Endothelial cell (in vitro differentiated cells): ENCODE data around the gene GAREM2. TPM values are rescaled to one million over a fixed set of nuclear protein-coding genes. Genes with fewer than 3 reads are reported as not detected.
A peak's percentile ranks its signal among the peaks of the same experiment; 100 is the strongest.

ENCODE experiments used
- DNase-seq: peaks from one replicate; pipeline ENCODE4 v3.0.0; 2021; ENCODE audit warnings: low spot score
- H3K27ac Mint-ChIP-seq: one replicate; pipeline ENCODE4 v1.8.0; 2021; ENCODE audit warnings: mixed read lengths, inconsistent platforms; ENCODE audit not compliant: unreplicated experiment
- H3K27me3 Mint-ChIP-seq: one replicate; pipeline ENCODE4 v1.8.0; 2021; ENCODE audit warnings: mild to moderate bottlenecking, moderate library complexity, mixed read lengths, inconsistent platforms; ENCODE audit not compliant: unreplicated experiment
- H3K36me3 Mint-ChIP-seq: one replicate; pipeline ENCODE4 v1.8.0; 2021; ENCODE audit warnings: mild to moderate bottlenecking, low read depth, mixed read lengths, inconsistent platforms; ENCODE audit not compliant: unreplicated experiment
- H3K4me1 Mint-ChIP-seq: one replicate; pipeline ENCODE4 v1.8.0; 2021; ENCODE audit warnings: mild to moderate bottlenecking, mixed read lengths, inconsistent platforms; ENCODE audit not compliant: unreplicated experiment
- H3K4me3 Mint-ChIP-seq: one replicate; pipeline ENCODE4 v1.8.0; 2021; ENCODE audit warnings: mild to moderate bottlenecking, mixed read lengths, inconsistent platforms; ENCODE audit not compliant: unreplicated experiment
- H3K9me3 Mint-ChIP-seq: one replicate; pipeline ENCODE4 v1.8.0; 2021; ENCODE audit warnings: mixed read lengths, inconsistent platforms; ENCODE audit not compliant: unreplicated experiment
- total RNA-seq: library from RNA; stranded (reverse); fragmentation: NEBNext Ultra II Directional; extraction: Animal tissue kit (Norgen Biotek cat#: 25700); gene quantifications from one replicate; pipeline ENCODE4 v1.2.1, GENCODE V29; 2021; ENCODE audit not compliant: unreplicated experiment
- TF ChIP-seq, protein P1 (sequence below): fragments of 200-600 bp; sonication (generic); IDR thresholded peaks from one replicate; pipeline ENCODE4 v1.5.0; 2021; ENCODE audit warnings: antibody characterized with exemption; ENCODE audit not compliant: unreplicated experiment

The GAREM2 gene
- total RNA-seq, 1 donor from 2014 or later: 4.6 TPM

DNA sequence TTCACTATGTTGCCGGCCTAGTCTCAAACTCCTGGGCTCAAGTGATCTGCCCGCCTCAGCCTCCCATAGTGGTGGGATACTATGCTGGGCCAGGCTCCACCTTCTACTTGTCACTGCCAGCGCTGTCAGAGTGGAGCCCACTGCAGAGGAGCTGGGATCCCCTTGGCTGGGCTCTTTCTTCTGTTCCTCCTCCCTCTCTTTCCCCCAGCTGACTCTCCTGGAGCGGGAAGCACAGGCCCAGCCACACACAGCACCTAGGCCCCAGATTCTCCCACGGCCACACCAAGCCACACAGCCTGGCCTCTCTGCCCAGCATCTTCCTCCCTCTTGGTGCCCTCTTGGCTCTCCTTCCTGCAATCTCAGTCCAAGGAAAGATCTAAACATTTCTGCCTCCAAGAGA lies 3.7 kb upstream of the GAREM2 start:
- Mint-ChIP-seq H3K4me1 (peaks cover under 1% of the 10 kb centered on the region), H3K36me3 (peaks cover under 1% of the 10 kb centered on the region), H3K9me3 (no peaks in the 10 kb centered on the region), H3K27ac (no peak overlapping the region), H3K4me3 (no peak overlapping the region), H3K27me3 (peaks cover 16% of the 10 kb centered on the region)
- DNase-seq: no peak
- TF ChIP-seq, protein P1, sequence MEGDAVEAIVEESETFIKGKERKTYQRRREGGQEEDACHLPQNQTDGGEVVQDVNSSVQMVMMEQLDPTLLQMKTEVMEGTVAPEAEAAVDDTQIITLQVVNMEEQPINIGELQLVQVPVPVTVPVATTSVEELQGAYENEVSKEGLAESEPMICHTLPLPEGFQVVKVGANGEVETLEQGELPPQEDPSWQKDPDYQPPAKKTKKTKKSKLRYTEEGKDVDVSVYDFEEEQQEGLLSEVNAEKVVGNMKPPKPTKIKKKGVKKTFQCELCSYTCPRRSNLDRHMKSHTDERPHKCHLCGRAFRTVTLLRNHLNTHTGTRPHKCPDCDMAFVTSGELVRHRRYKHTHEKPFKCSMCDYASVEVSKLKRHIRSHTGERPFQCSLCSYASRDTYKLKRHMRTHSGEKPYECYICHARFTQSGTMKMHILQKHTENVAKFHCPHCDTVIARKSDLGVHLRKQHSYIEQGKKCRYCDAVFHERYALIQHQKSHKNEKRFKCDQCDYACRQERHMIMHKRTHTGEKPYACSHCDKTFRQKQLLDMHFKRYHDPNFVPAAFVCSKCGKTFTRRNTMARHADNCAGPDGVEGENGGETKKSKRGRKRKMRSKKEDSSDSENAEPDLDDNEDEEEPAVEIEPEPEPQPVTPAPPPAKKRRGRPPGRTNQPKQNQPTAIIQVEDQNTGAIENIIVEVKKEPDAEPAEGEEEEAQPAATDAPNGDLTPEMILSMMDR: no peak

DNA sequence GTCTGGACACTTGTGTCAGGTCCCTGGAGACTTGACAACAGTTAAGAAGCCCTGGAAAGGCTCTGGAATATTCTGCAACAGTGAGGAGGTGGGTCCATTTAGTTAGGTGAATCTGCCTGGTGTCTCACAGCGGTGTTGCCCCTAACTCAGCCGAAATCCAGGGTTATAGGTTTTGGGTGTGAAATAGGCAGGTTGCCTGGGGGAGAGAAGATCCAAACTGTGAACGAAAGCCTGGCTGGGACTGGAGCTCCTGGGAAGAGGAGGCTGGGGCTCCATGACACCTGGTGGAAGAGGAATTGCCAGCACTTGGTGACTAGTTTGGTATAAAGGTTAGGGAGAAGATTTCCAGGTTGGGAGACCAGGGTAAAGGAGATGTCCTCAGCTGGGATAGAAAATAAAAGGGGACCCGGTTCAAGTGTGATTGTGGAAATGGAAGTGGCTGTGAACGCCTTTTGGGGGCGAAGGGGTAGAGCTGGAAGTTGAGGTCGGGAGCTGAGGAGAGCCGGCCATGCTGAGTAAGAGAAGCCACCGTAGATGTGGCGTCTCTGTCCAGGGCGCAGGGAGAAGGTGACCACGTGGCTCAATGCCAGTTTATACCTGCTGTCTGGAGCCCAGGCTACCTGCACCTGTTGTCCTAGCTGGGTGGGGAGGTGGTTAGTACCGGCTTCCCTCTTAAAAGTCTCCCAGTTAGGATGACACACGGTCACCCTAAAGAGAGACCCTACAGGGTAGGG lies 3.0 kb upstream of the GAREM2 start:
- Mint-ChIP-seq H3K4me1 (peaks cover 7% of the 10 kb centered on the region), H3K9me3 (no peaks in the 10 kb centered on the region), H3K36me3 (peaks cover 7% of the 10 kb centered on the region), H3K27me3 (peaks cover 18% of the 10 kb centered on the region), H3K27ac (no peak overlapping the region), H3K4me3 (no peak overlapping the region)
- DNase-seq: no peak
- TF ChIP-seq, protein P1: no peak

DNA sequence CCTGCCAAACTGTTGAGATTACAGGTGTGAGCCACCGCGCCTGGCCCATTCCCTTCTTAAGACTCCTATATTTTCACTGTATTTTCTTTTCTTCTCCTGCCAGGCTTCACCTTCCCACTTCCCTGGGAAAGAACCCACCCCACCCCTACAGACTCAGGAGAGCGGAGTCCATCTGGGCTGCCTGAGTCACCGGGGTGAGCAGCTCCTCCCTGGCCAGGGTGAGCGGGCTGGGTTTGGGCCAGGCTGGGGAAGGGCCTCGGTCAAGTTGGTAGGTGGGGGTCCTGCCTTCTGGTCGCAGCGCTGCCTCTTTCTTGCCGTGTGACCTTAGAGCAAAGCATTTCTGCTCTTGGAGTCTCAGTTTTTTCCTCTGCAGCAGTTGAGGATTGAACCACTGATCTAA lies 2.1 kb upstream of the GAREM2 start:
- Mint-ChIP-seq H3K4me1 (peaks cover 8% of the 10 kb centered on the region), H3K27ac (no peak overlapping the region), H3K9me3 (no peaks in the 10 kb centered on the region), H3K36me3 (peaks cover 8% of the 10 kb centered on the region), H3K4me3 (peak overlapping the region; percentile 51), H3K27me3 (peaks cover 18% of the 10 kb centered on the region)
- no peak for DNase-seq
- TF ChIP-seq, protein P1: no peak

DNA sequence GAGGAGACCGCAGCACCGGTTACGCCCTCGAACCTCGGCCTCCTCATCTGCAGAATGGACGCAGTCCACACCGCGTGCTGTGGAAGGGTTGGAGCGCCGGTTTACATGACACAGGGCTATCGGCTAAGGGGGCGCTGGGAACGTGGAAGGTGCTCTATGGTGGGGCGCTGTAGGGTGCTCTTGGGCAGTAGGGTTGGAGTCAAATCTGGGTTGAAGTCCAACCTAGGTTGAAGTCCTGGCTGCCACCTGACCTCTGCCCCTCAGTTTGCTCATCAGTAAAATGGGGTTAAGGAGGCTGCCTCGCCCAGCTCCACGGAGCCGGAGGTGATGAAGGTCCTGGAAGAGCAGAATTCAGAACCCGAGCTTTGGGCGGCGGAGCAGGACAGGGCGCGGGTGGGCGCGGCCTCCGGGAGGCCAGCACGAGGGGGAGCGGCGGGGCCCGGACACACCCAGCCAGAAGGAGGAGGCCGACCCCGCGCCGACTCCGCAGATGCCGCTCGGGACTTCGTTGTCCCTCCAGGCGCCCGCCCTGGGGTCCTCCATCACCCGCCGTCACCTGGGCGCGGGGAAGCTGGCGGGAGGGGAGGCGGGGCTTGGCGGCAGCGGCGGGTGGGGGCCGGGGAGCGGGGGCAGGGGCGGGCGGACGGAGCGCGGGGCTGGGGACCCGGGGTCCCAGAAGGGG lies 558 bp upstream of the GAREM2 start:
- H3K4me1 Mint-ChIP-seq: peaks cover 8% of the 10 kb centered on the region
- H3K27ac Mint-ChIP-seq: no peak overlapping the region
- no peaks in the 10 kb centered on the region for H3K9me3 Mint-ChIP-seq
- peak overlapping the region; percentile 88 for H3K4me3 Mint-ChIP-seq
- TF ChIP-seq, protein P1: no peak
- no peak for DNase-seq
- H3K27me3 Mint-ChIP-seq: peaks cover 20% of the 10 kb centered on the region
- H3K36me3 Mint-ChIP-seq: peaks cover 11% of the 10 kb centered on the region
